SH-SY5Y (cell line): ENCODE measurements around the gene DRG1.

Experiments
- GATA2 ChIP-seq: IDR thresholded peaks from 2 replicates; pipeline ENCODE4 v1.6.1; 2011; ENCODE audit warnings: mild to moderate bottlenecking, low read depth, low read length
- GATA3 ChIP-seq: IDR thresholded peaks from 2 replicates; pipeline ENCODE4 v1.6.1; 2011; ENCODE audit warnings: low read depth, mild to moderate bottlenecking, low read length, moderate library complexity

- TF ChIP-seq GATA2 (no peak), GATA3 (no peak)
Measured at GRCh38 chr22:31447337-31447736, 47.9 kb downstream of the DRG1 start.
